ENCODE measurements around the gene TOX2. TPM values are rescaled to one million over a fixed set of nuclear protein-coding genes. Genes with fewer than 3 reads are reported as not detected.

The TOX2 gene
- total and polyA plus RNA-seq, 2 of the 8 experiments (the other 6 are each of a cell fraction or from before 2014, with no cell fraction given) = 1.8 to 3.4 TPM

DNA sequence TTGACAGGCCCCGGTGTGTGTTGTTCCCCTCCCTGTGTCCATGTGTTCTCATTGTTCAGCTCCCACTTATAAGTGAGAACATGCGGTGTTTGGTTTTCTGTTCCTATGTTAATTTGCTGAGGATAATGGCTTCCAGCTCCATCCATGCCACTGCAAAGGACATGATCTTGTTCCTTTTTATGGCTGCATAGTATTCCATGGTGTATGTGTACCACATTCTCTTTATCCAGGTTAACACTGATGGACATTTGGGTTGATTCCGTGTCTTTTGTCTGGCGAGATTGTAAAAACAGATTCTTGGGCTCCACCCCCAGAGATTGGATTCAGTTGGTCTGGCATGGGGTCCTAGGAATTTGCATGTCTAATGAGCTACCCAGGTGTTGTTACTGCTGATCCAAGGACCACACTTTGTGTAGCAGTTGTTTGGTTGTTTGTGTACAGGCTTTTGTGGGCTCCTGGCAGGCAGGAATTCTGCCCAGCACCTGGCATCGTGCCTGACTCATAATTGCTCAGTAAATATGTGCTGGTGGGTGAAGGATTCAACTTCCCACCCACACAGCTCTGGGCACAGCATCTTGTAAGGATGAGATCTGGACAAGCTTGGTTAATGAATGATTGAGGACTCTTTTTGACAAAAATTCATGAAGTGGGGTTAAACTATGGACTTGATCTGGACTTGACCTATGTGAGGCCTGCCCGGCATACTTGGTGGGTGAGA lies 5.2 kb downstream of the TOX2 start (continued):
- TF ChIP-seq ZNF274 (IDR thresholded peaks at IDR 0.05; ENCODE audit: borderline replicate concordance, extremely low read depth, low read length) (no peak), CHD7 (IDR thresholded peaks at IDR 0.05; ENCODE audit: insufficient replicate concordance, low read length) (no peak), HDAC2 (IDR thresholded peaks at IDR 0.05; ENCODE audit: borderline replicate concordance in 1 of 2, low read depth in 2 of 2, low read length in 2 of 2) (no peak)

Measured in H1 (cell line).